Activated CD8-positive, alpha-beta memory T cell treated with anti-CD3 and anti-CD28 coated beads for 48 hours (primary cell): ENCODE measurements around the gene RNASET2.
"Not testable (repeated sequence)": the region's sequence is repeated elsewhere in the genome, so short reads cannot be mapped to it uniquely, and the experiment has no call there.

Experiments
- DNase-seq, 3 experiments: peaks; one replicate each; pipeline ENCODE4 v3.0.0-alpha.2; 2020; ENCODE audit warnings: low read depth in 2 of 3, low spot score in 2 of 3

Gene RNASET2

DNA sequence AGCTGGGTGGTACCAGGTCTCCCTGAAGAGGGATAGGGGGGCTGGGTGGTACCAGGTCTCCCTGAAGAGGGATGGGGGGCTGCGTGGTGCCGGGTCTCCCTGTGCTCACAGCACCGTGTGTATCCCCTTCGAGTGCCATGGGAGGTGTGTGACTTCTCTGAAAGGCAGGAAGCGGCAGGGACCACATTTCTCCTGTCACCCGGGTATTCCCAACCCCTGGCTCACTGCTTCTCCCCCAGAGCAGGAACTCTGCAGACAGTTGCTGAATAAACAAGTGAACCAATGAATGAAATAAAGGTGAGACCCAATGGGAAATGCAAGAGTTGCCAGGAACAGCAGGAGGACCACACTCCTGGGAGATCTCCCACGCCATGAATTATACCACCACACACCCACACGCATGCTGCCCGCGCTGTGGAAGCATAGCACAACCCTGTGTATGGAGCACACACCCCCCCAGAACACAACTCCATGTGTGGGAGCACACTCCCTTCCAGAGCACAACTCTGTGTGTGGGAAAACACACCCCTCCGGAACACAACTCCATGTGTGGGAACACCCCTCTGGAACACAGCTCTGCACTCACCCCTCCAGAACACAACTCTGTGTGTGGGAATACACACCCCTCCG is 50.7 kb downstream of the RNASET2 start:
- no peak for DNase-seq

DNA sequence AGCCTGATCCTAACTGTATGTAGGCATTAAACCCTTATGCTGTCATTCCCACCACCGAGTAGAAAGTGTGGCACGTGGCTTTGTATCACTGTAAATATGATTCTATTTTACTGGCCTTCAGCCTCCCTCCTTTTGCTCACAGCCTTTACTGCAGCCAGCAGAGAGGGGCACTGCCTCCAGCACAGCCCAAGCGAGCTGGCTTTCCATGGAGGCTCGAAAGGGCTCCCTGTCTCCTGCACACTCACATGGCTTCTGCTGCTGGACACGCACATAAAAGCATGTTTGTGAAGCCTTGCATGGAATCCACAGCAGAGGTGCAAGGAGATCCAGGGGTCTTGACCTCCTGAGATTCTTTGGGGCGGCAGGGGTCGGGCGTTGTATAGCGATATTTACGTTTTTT is 51.3 kb downstream of the RNASET2 start:
- DNase-seq, result no peak

DNA sequence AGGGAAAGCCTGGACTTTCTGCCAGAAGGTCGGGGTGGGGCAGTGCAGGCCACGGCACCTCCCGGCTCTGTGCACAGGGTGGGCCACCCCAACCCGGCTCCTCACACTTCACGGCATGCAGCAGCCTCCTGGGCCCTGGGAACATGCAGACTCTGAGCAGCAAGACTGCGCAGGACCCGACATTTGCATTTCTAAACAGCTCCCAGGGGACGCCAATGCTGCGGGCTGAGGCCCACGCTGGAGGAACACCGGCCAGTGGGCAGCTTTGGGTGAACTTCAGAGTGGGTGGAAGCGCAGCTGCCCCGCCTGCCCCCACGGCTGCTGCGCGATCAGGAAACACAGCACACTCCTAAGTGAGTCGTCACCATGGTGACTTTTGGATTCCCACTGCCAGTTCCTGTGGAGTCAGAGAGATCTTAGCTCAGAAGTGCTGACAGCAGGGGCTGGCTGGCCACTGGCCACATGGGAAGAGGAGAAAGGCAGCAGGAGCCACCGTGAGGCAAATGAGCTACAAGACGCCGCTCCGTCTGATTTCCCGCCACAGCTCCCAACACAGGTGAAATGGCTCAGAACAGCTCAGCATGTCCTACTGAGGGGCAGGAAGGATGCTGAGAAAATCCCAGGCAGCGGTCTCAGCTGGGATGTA is 52.1 kb downstream of the RNASET2 start:
- DNase-seq, result no peak

DNA sequence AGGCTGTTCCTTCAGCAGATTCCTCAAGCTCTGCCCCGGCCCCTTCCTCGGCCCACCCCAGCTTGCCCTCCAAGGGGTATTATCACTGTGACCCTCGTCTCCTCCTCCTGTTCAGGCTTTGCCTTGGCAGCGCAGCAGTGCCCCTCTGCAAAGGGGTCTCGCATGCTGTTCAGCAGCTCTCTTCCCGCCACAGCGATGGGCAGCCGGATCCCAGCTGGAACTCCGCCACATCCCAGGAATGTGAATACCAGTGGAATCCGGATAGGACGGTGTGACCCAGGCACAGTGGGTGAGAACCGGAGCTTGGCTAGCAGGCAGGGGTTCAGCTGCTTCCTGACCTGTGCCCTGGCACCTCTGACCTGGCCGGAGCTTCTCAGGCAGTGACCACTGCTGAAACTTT is 52.9 kb downstream of the RNASET2 start:
- DNase-seq, result no peak

DNA sequence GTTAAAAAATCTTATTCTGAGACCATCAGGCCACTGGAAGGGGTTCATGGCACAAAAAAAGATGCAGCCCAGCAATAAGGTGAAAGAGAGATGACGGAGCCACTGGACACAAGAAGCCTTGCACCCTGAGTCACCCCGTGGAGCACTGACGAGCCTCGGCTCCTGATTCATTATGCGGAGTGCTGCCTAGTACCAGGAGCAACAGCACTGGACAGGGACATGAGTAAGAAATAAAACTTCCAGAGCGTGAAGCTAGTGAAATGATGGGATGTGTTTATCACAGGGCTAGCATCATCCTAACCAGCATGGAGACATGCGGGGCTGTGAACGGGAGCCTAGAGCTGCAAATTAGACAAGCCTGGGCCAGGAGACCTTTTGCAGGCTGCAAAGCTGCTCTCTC is 53.3 kb downstream of the RNASET2 start:
- no peak for DNase-seq

DNA sequence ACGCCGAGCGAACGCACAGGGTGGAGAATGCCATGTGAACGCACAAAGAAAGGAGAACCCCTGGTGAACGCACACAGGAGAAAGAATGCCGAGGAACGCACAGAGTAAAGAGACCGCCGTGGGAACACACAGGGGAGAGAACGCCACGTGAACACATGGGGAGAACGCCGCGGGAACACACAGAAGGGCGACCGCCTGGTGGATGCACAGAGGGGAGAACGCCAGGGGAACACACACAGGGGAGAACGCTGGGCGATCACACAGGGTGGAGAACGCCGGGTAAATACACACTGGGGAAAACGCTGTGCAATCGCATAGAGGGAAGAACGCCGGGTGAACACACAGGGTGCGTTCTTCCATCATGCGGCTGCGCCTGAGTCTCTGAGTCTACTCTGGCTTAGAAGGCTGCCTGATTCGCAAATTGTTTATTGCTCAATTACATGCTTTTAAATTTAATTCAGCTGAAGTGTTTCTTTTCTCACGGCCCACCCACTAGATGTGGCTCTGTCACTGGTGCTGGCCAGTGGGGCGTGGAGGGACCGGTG is 54.1 kb downstream of the RNASET2 start:
- DNase-seq, result no peak

DNA sequence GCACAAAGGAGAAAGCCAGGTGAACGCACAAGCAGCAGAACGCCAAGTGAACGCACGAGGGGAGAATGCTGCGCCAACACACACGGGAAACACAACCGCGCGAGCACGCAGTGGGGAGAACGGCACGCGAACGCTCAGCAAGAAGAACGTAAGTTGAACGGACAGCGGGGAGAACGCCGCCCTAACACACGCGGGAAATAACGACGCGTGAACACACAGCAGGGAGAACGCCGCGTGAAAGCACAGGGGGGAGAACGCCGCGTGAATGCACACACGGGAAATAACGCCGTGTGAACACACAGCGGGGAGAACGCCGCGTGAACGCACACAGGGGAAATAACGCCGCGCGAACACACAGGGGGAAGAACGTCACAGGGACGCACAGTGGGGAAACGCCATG is 54.7 kb downstream of the RNASET2 start:
- DNase-seq, result no peak

DNA sequence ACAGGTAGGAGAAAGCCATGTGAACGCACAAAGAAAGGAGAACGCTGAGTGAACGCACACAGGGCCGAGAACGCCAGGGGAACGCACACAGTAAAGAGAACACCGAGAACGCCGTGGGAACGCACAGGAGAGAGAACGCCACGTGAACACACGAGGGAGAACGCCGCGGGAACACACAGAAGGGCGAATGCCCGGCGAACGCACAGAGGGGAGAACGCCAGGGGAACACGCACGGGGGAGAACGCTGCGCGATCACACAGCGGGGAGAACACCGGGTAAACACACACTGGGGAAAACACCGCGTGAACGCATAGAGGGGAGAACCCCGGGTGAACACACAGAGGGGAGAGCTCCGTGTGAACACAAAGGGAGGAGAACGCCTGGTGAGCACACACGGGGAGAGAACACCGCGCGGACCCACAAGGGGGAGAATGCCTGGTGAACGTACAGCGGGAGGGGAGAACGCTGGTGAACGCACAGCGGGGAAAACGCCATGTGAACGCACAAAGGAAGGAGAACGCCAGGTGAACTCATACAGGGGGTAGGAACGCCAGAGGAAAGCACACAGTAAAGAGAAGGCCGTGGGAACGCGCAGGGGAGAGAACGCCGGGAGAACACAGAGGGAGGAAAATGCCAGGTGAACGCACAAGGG is 55.3 kb downstream of the RNASET2 start:
- DNase-seq, result no peak

DNA sequence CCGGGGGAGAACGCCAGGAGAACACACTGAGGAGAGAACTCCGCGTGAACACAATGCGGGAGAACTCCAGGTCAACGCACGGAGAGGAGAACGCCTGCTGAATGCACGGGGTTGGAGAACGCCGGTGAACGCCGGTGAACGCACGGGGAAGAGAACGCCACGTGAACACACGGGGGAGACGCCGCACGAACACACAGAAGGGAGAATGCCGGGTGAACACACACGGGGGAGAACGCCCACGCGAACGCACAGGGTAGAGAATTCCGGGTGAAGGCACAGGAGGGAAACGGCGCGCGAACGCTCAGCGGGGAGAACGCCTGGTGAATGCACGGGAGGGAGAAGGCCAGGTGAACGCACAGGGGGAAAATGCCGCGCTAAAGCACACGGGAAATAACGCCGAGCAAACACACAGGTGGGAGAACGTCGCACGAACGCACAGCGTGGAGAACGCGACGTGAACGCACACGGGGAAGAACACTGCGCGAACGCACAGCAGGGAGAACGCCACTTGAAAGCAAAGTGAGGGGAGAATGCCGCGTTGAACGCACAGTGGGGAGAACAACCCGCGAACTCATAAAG is 56.1 kb downstream of the RNASET2 start:
- DNase-seq, result no peak

DNA sequence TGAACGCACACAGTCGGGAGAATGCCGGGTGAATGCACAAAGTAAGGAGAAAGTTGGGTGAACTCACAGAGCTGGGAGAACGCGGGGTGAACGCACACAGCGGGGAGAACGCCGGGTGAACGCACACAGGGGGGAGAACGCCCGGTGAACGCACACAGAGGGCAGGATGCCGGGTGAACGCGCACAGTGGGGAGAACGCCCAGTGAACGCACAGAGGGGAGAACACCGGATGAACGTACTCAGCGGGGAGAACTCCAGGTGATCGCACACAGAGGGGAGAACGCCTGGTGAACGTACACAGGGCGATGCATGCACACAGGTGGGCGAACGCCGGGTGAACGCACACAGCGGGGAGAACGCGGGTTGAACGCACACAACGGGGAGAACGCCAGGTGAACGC is 57.4 kb downstream of the RNASET2 start:
- DNase-seq, result no peak

DNA sequence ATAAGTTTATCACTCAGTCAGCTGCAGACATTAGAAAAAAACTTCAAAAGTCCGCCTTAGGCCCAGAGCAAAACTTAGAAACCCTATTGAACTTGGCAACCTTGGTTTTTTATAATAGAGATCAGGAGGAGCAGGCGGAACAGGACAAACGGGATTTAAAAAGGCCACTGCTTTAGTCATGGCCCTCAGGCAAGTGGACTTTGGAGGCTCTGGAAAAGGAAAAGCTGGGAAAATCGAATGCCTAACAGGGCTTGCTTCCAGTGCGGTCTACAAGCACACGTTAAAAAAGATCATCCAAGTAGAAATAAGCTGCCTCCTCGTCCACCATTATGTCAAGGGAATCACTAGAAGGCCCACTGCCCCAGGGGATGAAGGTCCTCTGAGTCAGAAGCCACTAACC is 61.7 kb downstream of the RNASET2 start:
- not testable (repeated sequence) for DNase-seq

DNA sequence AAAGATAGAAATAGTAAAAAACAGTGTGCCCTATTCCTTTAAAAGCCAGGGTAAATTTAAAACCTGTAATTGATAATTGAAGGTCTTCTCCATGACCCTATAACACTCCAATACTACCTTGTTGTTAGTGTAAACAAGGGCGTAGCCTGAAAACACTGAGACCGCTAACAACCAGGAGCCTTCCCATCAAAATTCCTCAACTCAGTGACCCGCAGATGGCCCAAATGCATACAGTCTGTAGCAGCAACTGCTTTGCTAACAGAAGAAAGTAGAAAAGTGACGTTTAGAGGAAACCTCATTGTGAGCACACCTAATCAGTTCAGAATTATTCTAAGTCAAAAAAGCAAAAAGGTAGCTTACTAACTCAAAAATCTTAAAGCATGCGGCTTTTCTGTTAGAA is 63.9 kb downstream of the RNASET2 start:
- not testable (repeated sequence) for DNase-seq

DNA sequence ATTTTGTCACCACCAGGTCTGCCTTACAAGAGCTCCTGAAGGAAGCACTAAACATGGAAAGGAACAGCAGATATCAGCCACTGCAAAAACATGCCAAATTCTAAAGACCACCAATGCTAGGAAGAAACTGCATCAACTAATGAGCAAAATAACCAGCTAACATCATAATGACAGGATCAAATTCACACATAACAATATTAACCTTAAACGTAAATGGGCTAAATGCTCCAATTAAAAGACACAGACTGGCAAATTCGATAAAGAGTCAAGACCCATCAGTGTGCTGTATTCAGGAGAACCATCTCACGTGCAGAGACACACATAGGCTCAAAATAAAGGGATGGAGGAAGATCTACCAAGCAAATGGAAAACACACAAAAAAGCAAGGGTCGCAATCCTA is 69.6 kb downstream of the RNASET2 start:
- DNase-seq, result not testable (repeated sequence)

DNA sequence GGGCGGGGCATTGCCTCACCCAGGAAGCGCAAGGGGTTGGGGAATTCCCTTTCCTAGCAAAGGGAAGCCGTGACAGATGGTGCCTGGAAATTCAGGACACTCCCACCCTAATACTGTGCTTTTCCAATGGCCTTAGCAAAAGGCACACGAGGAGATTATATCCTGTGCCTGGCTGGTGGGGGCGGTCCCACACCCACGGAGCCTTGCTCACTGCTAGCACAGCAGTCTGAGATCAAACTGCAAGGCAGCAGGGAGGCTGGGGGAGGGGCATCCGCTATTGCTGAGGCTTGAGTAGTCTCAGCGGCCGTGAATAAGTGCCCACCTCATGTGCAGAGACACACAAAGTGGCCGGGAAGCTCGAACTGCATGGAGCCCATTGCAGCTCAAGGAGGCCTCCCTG is 71.4 kb downstream of the RNASET2 start:
- not testable (repeated sequence) for DNase-seq

DNA sequence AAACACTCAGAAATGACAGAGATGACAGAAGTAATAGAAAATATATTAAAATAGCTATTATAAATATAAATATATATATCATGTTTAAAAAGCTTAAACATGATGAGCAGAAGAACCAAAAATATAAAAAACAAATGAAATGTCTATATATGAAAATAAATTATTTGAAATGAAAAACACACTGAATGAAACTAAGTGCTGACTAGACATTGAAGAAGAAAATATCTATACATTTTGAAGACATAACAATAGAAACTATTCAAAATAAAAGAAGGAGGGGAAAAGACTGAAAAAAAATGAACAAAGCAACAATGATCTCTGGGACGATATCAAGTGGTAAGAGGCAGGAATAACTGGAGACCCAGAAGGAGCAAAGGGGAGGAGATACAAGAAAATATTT is 76.8 kb downstream of the RNASET2 start:
- no peak for DNase-seq
